ENCODE measurements around the gene PRKCH.
"Not testable (repeated sequence)": the region's sequence is repeated elsewhere in the genome, so short reads cannot be mapped to it uniquely, and the experiment has no call there.

The PRKCH gene

GRCh38 chr14:61409782-61410181 is 88.4 kb downstream of the PRKCH start:
- Histone ChIP-seq H2BK120ac (ENCODE audit: low read depth, low read length) (no peak overlapping the region), H4K5ac (ENCODE audit: low read length) (no peak overlapping the region), H3K23ac (ENCODE audit: low read length) (no peak overlapping the region), H3K79me1 (ENCODE audit: low read length) (no peaks in the 10 kb centered on the region), H3K9ac (ENCODE audit: low read length) (no peak overlapping the region), H2BK5ac (ENCODE audit: low read length) (no peak overlapping the region), H3K79me2 (ENCODE audit: control insufficient read depth, insufficient read depth, low read length) (no peaks in the 10 kb centered on the region), H2AK5ac (ENCODE audit: low read length) (no peak overlapping the region), H3K27me3 (ENCODE audit: insufficient read depth, low read length, poor library complexity) (no peaks in the 10 kb centered on the region), H3K36me3 (ENCODE audit: control insufficient read depth, insufficient read depth, low read length) (no peaks in the 10 kb centered on the region), H4K8ac (ENCODE audit: low read depth, low read length) (no peak overlapping the region), H3K4me1 (ENCODE audit: control insufficient read depth, low read depth, low read length) (peaks cover 7% of the 10 kb centered on the region), H2BK15ac (replicated peaks; ENCODE audit: low read depth) (no peak overlapping the region), H3K56ac (ENCODE audit: low read length) (no peak overlapping the region), H3K27ac (ENCODE audit: low read depth, low read length) (no peak overlapping the region), H3K4ac (ENCODE audit: low read depth, low read length) (no peak overlapping the region), H3K4me3 (ENCODE audit: low read length) (no peak overlapping the region), H3K4me2 (ENCODE audit: low read length) (no peak overlapping the region), H3K18ac (ENCODE audit: low read length) (no peak overlapping the region)
- WGBS (ENCODE audit: extremely low coverage, insufficient coverage, low lambda C conversion rate), result no CpG with 5 or more reads among the region's 1 CpG
- DNase-seq, result no peak

- H2BK120ac ChIP-seq (ENCODE audit: low read depth, low read length); H2AK5ac ChIP-seq (ENCODE audit: low read length); H3K56ac ChIP-seq (ENCODE audit: low read length); H3K18ac ChIP-seq (ENCODE audit: low read length); H3K79me2 ChIP-seq (ENCODE audit: control insufficient read depth, insufficient read depth, low read length); H3K23ac ChIP-seq (ENCODE audit: low read length); H4K8ac ChIP-seq (ENCODE audit: low read depth, low read length); H3K9ac ChIP-seq (ENCODE audit: low read length); DNase-seq; H3K4me2 ChIP-seq (ENCODE audit: low read length); H3K36me3 ChIP-seq (ENCODE audit: control insufficient read depth, insufficient read depth, low read length); H3K79me1 ChIP-seq (ENCODE audit: low read length); H4K5ac ChIP-seq (ENCODE audit: low read length); H2BK5ac ChIP-seq (ENCODE audit: low read length); H3K4me3 ChIP-seq (ENCODE audit: low read length); H3K4me1 ChIP-seq (ENCODE audit: control insufficient read depth, low read depth, low read length); H3K27ac ChIP-seq (ENCODE audit: low read depth, low read length); H3K4ac ChIP-seq (ENCODE audit: low read depth, low read length); H3K27me3 ChIP-seq (ENCODE audit: insufficient read depth, low read length, poor library complexity); H2BK15ac ChIP-seq (replicated peaks; ENCODE audit: low read depth): not testable (repeated sequence)
- WGBS (ENCODE audit: extremely low coverage, insufficient coverage, low lambda C conversion rate), result no CpG with 5 or more reads among the region's 4 CpGs
These were observed 94.6 kb downstream of the PRKCH start for GRCh38 chr14:61415934-61416333.

GRCh38 chr14:61416591-61416990 is 95.2 kb downstream of the PRKCH start:
- no peak overlapping the region for H2BK5ac ChIP-seq (ENCODE audit: low read length)
- H2BK15ac ChIP-seq (replicated peaks; ENCODE audit: low read depth), result no peak overlapping the region
- no peak overlapping the region for H4K5ac ChIP-seq (ENCODE audit: low read length)
- no CpG with 5 or more reads among the region's 2 CpGs for WGBS (ENCODE audit: extremely low coverage, insufficient coverage, low lambda C conversion rate)
- H2AK5ac ChIP-seq (ENCODE audit: low read length), result no peak overlapping the region
- DNase-seq, result no peak
- no peak overlapping the region for H3K4me3 ChIP-seq (ENCODE audit: low read length)
- no peaks in the 10 kb centered on the region for H3K79me2 ChIP-seq (ENCODE audit: control insufficient read depth, insufficient read depth, low read length)
- H3K23ac ChIP-seq (ENCODE audit: low read length), result no peak overlapping the region
- no peak overlapping the region for H3K4ac ChIP-seq (ENCODE audit: low read depth, low read length)
- no peak overlapping the region for H2BK120ac ChIP-seq (ENCODE audit: low read depth, low read length)
- no peak overlapping the region for H3K4me2 ChIP-seq (ENCODE audit: low read length)
- H3K9ac ChIP-seq (ENCODE audit: low read length), result no peak overlapping the region
- H3K27me3 ChIP-seq (ENCODE audit: insufficient read depth, low read length, poor library complexity), result no peaks in the 10 kb centered on the region
- H4K8ac ChIP-seq (ENCODE audit: low read depth, low read length), result no peak overlapping the region
- no peaks in the 10 kb centered on the region for H3K79me1 ChIP-seq (ENCODE audit: low read length)
- H3K18ac ChIP-seq (ENCODE audit: low read length), result no peak overlapping the region
- no peaks in the 10 kb centered on the region for H3K36me3 ChIP-seq (ENCODE audit: control insufficient read depth, insufficient read depth, low read length)
- no peak overlapping the region for H3K27ac ChIP-seq (ENCODE audit: low read depth, low read length)
- H3K4me1 ChIP-seq (ENCODE audit: control insufficient read depth, low read depth, low read length), result peaks cover 11% of the 10 kb centered on the region
- H3K56ac ChIP-seq (ENCODE audit: low read length), result no peak overlapping the region

GRCh38 chr14:61417141-61417540 is 95.8 kb downstream of the PRKCH start:
- no peak for DNase-seq
- Histone ChIP-seq H2BK15ac (replicated peaks; ENCODE audit: low read depth) (no peak overlapping the region), H2BK120ac (ENCODE audit: low read depth, low read length) (no peak overlapping the region), H3K27ac (ENCODE audit: low read depth, low read length) (no peak overlapping the region), H3K36me3 (ENCODE audit: control insufficient read depth, insufficient read depth, low read length) (no peaks in the 10 kb centered on the region), H2AK5ac (ENCODE audit: low read length) (no peak overlapping the region), H3K23ac (ENCODE audit: low read length) (no peak overlapping the region), H4K5ac (ENCODE audit: low read length) (no peak overlapping the region), H2BK5ac (ENCODE audit: low read length) (no peak overlapping the region), H3K56ac (ENCODE audit: low read length) (no peak overlapping the region), H4K8ac (ENCODE audit: low read depth, low read length) (no peak overlapping the region), H3K79me2 (ENCODE audit: control insufficient read depth, insufficient read depth, low read length) (no peaks in the 10 kb centered on the region), H3K79me1 (ENCODE audit: low read length) (no peaks in the 10 kb centered on the region), H3K4me1 (ENCODE audit: control insufficient read depth, low read depth, low read length) (peaks cover 13% of the 10 kb centered on the region), H3K18ac (ENCODE audit: low read length) (no peak overlapping the region), H3K9ac (ENCODE audit: low read length) (no peak overlapping the region), H3K4me2 (ENCODE audit: low read length) (no peak overlapping the region), H3K4me3 (ENCODE audit: low read length) (no peak overlapping the region), H3K4ac (ENCODE audit: low read depth, low read length) (no peak overlapping the region), H3K27me3 (ENCODE audit: insufficient read depth, low read length, poor library complexity) (no peaks in the 10 kb centered on the region)
- WGBS (ENCODE audit: extremely low coverage, insufficient coverage, low lambda C conversion rate), result no CpG with 5 or more reads among the region's 4 CpGs

GRCh38 chr14:61417883-61418455 is 96.6 kb downstream of the PRKCH start:
- no peak for DNase-seq
- H3K79me2 ChIP-seq (ENCODE audit: control insufficient read depth, insufficient read depth, low read length), result no peaks in the 10 kb centered on the region
- no peak overlapping the region for H4K5ac ChIP-seq (ENCODE audit: low read length)
- no peak overlapping the region for H2BK5ac ChIP-seq (ENCODE audit: low read length)
- no peak overlapping the region for H3K56ac ChIP-seq (ENCODE audit: low read length)
- H2AK5ac ChIP-seq (ENCODE audit: low read length), result no peak overlapping the region
- peaks cover 13% of the 10 kb centered on the region for H3K4me1 ChIP-seq (ENCODE audit: control insufficient read depth, low read depth, low read length)
- H2BK120ac ChIP-seq (ENCODE audit: low read depth, low read length), result no peak overlapping the region
- H3K23ac ChIP-seq (ENCODE audit: low read length), result no peak overlapping the region
- no peak overlapping the region for H3K4me3 ChIP-seq (ENCODE audit: low read length)
- H3K27me3 ChIP-seq (ENCODE audit: insufficient read depth, low read length, poor library complexity), result no peaks in the 10 kb centered on the region
- no peak overlapping the region for H3K9ac ChIP-seq (ENCODE audit: low read length)
- WGBS (ENCODE audit: extremely low coverage, insufficient coverage, low lambda C conversion rate), result no CpG with 5 or more reads among the region's 7 CpGs
- H3K4ac ChIP-seq (ENCODE audit: low read depth, low read length), result no peak overlapping the region
- H3K79me1 ChIP-seq (ENCODE audit: low read length), result no peaks in the 10 kb centered on the region
- H2BK15ac ChIP-seq (replicated peaks; ENCODE audit: low read depth), result no peak overlapping the region
- H4K8ac ChIP-seq (ENCODE audit: low read depth, low read length), result no peak overlapping the region
- H3K4me2 ChIP-seq (ENCODE audit: low read length), result no peak overlapping the region
- no peak overlapping the region for H3K18ac ChIP-seq (ENCODE audit: low read length)
- H3K27ac ChIP-seq (ENCODE audit: low read depth, low read length), result no peak overlapping the region
- no peaks in the 10 kb centered on the region for H3K36me3 ChIP-seq (ENCODE audit: control insufficient read depth, insufficient read depth, low read length)

GRCh38 chr14:61418746-61419145 is 97.4 kb downstream of the PRKCH start:
- H2BK120ac ChIP-seq (ENCODE audit: low read depth, low read length), result no peak overlapping the region
- H3K56ac ChIP-seq (ENCODE audit: low read length), result no peak overlapping the region
- H2AK5ac ChIP-seq (ENCODE audit: low read length), result no peak overlapping the region
- H3K27me3 ChIP-seq (ENCODE audit: insufficient read depth, low read length, poor library complexity), result no peaks in the 10 kb centered on the region
- H2BK5ac ChIP-seq (ENCODE audit: low read length), result no peak overlapping the region
- no peaks in the 10 kb centered on the region for H3K36me3 ChIP-seq (ENCODE audit: control insufficient read depth, insufficient read depth, low read length)
- no peak overlapping the region for H3K4me3 ChIP-seq (ENCODE audit: low read length)
- no peak overlapping the region for H4K5ac ChIP-seq (ENCODE audit: low read length)
- H3K4me2 ChIP-seq (ENCODE audit: low read length), result no peak overlapping the region
- no peak overlapping the region for H3K23ac ChIP-seq (ENCODE audit: low read length)
- WGBS (ENCODE audit: extremely low coverage, insufficient coverage, low lambda C conversion rate), result no CpG with 5 or more reads among the region's 4 CpGs
- H4K8ac ChIP-seq (ENCODE audit: low read depth, low read length), result no peak overlapping the region
- H3K9ac ChIP-seq (ENCODE audit: low read length), result no peak overlapping the region
- DNase-seq, result no peak
- H3K4me1 ChIP-seq (ENCODE audit: control insufficient read depth, low read depth, low read length), result peaks cover 13% of the 10 kb centered on the region
- H3K18ac ChIP-seq (ENCODE audit: low read length), result no peak overlapping the region
- no peaks in the 10 kb centered on the region for H3K79me1 ChIP-seq (ENCODE audit: low read length)
- H3K79me2 ChIP-seq (ENCODE audit: control insufficient read depth, insufficient read depth, low read length), result no peaks in the 10 kb centered on the region
- no peak overlapping the region for H3K4ac ChIP-seq (ENCODE audit: low read depth, low read length)
- no peak overlapping the region for H2BK15ac ChIP-seq (replicated peaks; ENCODE audit: low read depth)
- H3K27ac ChIP-seq (ENCODE audit: low read depth, low read length), result no peak overlapping the region
